GM10266 (cell line): Measurements from ENCODE around the gene PUM1.

ENCODE experiments used
- DNase-seq: peaks from one replicate; pipeline ENCODE4 v3.0.0; 2012; ENCODE audit errors: extremely low spot score
- TF ChIP-seq, protein P1 (sequence below): IDR thresholded peaks from 2 replicates; pipeline ENCODE4 v1.5.1; 2012; ENCODE audit warnings: mild to moderate bottlenecking, low read depth; ENCODE audit not compliant: control insufficient read depth, insufficient read depth; ENCODE audit errors: missing control alignments

The PUM1 gene

DNA sequence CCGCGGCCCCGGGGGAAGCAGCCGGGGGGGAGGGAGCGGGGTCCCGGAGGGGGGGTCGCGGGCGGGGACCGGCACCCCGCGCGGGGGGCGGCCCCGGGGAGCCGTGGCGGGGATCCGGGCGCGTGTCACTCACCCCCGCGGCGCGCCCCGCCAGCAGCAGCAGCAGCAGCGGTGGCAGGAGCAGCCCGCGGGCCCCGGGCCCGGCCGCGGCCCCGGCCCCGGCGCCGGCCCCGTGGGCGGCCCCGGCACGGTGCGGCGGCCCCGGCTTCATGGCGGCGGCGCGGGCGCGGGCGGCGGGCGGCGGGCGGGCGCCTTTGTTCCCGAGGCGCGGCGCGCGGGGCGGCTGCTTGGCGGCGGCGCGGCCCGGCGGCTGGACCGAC lies 157.2 kb downstream of the PUM1 start:
- TF ChIP-seq, protein P1, sequence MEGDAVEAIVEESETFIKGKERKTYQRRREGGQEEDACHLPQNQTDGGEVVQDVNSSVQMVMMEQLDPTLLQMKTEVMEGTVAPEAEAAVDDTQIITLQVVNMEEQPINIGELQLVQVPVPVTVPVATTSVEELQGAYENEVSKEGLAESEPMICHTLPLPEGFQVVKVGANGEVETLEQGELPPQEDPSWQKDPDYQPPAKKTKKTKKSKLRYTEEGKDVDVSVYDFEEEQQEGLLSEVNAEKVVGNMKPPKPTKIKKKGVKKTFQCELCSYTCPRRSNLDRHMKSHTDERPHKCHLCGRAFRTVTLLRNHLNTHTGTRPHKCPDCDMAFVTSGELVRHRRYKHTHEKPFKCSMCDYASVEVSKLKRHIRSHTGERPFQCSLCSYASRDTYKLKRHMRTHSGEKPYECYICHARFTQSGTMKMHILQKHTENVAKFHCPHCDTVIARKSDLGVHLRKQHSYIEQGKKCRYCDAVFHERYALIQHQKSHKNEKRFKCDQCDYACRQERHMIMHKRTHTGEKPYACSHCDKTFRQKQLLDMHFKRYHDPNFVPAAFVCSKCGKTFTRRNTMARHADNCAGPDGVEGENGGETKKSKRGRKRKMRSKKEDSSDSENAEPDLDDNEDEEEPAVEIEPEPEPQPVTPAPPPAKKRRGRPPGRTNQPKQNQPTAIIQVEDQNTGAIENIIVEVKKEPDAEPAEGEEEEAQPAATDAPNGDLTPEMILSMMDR = no peak
- DNase-seq = no peak

DNA sequence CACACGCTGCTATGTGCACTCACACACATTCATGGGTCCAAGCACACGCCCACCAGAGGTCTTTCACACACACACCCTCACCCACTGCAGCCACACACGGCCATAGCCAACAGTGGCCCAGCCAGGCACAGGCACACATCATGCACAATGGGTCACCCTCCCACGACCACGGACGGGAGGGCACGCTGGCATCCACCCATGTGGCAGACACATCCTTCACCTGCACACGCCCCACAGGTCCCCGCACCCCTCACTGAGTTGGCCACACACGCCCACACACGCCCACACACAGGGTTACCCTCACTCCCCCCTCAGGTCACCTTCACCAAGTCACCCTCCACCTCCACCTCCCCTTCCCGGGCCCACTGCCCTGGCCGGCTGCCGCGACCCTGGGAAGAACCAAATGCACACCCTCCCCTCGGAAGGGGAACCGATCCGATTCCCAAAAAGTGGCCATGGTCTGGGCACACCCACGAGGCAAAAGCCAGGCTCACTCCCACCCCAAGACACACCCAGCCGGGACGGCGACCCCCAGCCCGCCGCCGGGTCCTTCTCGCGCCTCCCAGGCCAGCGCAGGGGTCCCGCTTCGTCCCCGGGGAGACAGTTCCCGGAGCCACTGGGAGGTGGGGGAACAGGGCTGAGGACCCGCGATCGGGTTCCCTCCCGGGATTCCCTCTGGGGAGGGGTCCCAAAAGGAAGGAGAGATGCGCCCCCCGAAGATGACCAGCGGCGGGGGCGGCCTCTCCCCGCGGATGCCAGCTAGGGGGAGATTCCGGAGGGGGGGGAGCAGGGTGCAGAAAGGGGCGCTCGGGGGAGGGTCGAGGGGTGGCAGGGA lies 157.8 kb downstream of the PUM1 start:
- TF ChIP-seq, protein P1 = no peak
- no peak for DNase-seq

DNA sequence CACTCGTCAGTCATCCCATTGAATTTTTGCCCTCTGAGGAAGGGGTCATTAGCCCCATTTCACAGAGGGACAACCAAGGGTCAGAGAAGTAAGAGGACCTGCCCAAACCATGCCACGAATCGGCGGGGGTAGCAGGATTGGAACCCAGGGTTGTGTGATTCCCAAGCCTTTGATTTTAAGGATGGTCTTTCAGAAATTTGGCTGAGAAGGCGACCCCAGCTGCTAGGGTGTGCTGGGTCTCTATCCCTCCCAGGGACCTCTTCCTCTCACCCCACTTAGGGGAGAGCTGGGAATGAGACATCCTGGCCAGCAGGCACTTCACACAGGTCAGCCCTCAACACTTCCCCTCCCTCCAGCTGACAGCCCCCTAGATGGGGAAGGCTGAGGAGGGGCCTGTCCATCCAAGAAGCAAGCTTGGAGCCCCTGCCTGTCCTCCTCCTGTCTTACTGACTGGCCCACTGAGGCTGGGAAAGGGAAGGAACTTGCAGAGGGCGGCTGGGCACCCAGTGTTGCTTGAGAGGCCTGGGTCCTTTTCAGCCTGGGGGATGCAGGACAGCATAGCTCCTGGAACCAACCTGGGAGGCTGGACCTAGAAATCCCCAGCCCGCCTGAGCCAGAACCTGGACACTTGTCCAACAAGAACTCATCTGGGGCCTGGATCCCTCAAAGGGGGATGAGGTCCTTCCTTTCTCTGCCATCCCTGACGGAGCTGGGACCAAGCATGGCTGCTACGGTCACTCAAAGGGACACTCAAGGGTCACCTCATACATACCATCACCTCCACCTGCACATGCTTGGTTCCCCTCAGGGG lies 158.7 kb downstream of the PUM1 start:
- DNase-seq = no peak
- TF ChIP-seq, protein P1 = no peak

DNA sequence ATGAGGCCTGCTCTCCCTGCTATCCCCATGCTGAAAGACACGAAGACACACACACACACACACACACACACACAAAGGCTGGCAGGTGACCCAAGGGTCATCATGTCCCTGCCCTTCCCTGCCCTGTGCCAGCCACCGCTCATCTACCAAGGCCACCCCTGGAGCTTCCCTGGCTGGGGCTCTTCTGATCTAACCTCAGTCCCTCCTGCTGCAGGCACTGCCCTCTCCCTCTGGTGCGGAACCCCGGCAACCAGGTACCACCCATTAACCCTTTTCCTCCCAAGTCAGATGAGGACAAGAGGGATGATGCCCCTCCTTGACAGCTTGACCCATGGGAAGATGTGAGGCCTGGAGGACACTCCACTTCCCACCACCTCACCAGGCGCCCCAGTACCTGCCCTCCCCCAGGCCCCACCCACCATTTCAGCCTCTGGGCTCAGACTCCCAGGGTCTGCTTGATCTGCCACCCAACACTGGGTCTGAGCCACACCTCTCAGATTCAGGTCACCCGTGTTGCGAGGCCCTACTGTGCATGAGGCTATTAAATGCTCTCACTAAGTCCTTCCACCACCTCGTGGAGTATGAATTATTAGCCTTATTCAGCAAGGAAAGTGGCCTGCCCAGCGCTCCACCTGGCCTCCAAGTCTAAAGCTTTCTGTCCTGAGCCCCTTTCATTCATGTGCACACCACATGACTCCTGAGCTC lies 159.4 kb downstream of the PUM1 start:
- TF ChIP-seq, protein P1 = no peak
- no peak for DNase-seq

GRCh38 chr1:30905403-30905802 lies 160.1 kb downstream of the PUM1 start:
- TF ChIP-seq, protein P1 = no peak
- DNase-seq = no peak

- TF ChIP-seq, protein P1 = no peak
- no peak for DNase-seq
Measured at GRCh38 chr1:30904962-30905335, 160.6 kb downstream of the PUM1 start.
